GM21447 (cell line): ENCODE data around the gene SEC24C.
"Not testable (repeated sequence)": the region's sequence is repeated elsewhere in the genome, so short reads cannot be mapped to it uniquely, and the experiment has no call there.

Experiments
- ATAC-seq: cut with Tn5 transposase; IDR thresholded peaks from one replicate; pipeline ENCODE4 v1.9.1; 2021; ENCODE audit not compliant: unreplicated experiment

Gene SEC24C

DNA sequence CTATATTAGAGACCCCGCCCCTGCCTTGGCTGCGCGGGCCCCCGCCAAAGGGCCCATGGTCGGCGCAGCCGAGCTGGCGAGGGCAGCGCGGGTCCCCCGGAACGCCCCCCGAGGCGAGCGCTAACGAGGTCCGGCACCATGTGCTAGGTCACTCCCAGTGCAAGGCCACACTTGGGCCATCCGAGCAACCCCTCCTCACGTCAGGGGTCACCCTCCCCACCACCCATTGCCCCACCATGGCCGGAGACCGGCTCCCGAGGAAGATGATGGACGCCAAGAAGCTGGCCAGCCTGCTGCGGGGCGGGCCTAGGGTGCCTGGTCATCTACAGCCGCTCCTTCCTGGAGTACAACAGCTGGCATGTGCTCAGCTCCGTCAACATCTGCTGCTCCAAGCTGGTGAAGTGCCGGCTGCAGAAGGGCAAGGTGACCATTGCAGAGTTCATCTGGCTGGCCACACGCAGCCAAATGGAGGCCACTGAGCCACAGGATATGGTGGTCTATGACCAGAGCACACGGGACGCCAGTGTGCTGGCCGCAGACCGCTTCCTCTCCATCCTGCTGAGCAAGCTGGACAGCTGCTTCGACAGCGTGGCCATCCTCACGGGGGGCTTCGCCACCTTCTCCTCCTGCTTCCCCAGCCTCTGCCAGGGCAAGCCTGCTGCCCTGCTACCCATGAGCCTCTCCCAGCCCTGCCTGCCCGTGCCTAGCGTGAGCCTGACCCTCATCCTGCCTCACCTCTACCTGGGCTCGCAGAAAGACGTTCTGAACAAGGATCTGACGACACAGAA, 12.4 kb upstream of the SEC24C start:
- no peak for ATAC-seq

DNA sequence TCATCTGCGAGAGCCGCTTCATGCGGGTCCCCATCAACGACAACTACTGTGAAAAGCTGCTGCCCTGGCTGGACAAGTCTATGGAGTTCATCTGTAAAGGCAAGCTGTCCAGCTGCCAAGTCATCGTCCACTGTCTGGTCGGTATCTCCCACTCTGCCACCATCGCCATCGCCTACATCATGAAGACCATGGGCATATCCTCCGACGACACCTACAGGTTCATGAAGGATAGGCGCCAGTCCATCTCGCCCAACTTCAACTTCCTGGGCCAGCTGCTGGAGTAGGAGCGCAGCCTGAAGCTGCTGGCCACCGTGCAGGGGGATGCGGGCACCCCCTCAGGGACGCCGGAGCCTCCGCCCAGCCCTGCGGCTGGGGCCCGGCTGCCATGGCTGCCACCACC, 11.7 kb upstream of the SEC24C start:
- no peak for ATAC-seq

DNA sequence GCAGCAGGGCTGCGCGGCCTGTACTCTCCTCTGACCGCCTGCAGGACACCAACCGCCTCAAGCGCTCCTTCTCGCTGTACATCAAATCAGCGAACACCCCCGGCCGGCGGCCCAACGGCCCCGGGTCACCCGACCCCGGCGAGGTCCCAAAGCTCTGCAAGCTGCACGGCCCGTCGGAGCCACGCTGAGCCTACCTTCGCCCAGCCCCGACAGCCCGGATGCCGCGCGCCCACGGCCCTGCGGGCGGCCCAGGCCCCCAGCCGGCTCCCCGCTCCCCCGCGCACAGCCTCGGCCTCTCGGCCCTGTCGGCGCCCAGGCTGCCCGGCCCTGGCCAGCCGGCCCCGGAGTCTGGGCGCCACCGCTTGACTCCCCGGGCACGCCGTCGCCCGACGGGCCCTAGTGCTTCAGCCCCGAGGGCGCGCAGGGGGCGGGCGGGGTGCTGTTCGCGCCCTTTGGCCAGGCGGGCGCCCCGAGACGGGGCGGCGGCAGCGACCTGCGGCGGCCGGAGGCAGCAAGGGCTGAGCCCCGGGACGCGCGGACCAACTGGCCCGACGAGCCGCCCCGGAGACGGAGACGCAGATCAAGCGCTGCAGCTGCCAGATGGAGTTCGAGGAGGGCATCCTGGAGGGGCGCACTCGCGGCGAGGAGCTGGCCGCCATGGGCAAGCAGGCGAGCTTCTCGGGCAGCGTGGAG, 11.1 kb upstream of the SEC24C start:
- ATAC-seq = no peak

DNA sequence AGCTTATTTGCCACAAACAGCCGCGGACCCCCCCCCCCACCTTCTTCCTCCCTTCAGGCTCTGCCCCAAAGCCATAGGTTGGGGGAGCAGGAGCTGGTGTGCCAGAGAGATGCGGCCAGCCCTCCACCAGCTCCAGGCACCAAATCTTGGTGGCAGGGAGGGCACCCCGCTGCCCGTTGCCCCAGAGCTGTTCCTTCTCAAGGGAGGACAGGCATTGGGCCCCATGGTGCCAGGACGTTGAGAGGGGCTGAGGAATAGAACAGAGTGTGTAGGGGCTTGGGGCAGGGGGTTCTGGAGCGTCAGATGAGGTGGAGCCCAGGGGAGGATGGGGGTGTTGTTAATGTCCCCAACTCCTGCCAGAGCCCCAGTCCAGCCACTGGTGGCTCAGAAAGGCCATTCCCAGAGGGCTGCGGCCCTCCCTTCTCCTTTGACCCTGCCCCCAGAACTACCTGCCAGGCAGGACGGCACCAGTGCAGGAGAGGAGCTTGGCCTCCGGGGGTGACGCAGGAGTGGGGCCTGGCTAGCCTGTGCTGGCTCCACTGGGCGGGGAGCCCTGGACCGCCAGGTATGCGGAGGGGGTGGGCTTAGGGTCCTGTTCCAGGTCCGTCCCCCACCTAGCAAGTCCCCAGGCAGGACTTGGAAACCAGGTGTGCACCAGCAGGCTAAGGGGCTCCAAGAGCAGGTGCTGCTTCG, 10.0 kb upstream of the SEC24C start:
- no peak for ATAC-seq

GRCh38 chr10:73734796-73735305, 9.3 kb upstream of the SEC24C start:
- no peak for ATAC-seq

DNA sequence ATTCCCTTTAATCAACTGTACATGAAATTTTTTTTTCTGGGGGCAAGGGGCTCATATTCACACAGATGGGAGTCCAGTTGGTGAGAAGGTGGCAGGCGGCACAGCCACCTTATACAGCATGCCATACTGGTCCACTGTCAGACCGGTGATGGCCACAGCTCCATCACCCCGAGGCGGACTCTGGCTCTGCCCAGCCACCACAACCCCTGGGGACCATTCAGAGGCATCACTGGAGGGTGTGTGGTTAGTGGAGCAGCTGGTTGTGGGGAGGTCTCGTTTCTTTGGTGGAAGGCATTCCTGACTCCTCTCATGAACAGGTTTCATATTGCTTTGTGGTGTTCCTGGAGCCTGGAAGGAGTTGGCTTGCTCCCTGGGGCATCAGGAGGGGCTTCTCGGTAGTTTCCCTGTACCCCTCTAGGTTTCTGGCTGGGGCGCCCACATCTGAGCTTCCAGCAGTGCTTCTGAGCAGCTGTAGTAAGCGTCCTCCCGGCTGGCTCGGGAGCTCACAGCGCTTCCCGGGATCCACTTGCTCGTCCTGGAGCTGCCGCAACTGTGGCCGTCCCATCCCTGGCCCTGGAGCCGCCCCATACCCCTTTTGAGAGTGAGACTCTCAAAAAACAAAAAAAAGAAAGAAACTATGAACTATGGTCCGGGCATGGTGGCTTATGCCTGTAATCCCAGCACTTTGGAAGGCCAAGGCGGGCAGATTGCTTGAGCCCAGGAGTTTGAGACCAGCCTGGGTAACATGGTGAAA, 3.5 kb upstream of the SEC24C start:
- ATAC-seq = not testable (repeated sequence)

GRCh38 chr10:73742454-73742734, 1.8 kb upstream of the SEC24C start:
- no peak for ATAC-seq

- no peak for ATAC-seq
These were observed 756 bp upstream of the SEC24C start for GRCh38 chr10:73743327-73743904.

GRCh38 chr10:73744664-73744975, 448 bp downstream of the SEC24C start:
- ATAC-seq = peak; percentile 26

GRCh38 chr10:73746721-73747120, 2.5 kb downstream of the SEC24C start:
- ATAC-seq = no peak

DNA sequence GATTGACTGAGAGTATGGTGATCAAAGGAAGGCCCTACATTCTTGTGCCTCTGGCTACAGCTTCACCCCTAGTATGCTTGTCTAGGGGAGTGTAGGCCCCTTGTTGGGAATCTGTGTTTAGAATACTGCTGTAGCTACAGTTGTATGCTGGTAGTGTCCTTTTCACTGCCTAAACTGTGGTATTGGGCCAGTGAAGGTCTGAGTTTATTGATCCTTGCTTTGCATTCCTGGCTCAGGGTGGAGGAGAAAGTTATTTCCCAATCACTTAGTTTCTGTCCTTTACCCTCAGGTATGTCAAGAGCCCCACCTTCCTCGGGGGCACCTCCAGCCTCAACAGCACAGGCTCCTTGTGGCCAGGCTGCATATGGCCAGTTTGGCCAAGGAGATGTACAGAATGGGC, 6.6 kb downstream of the SEC24C start:
- ATAC-seq = no peak

DNA sequence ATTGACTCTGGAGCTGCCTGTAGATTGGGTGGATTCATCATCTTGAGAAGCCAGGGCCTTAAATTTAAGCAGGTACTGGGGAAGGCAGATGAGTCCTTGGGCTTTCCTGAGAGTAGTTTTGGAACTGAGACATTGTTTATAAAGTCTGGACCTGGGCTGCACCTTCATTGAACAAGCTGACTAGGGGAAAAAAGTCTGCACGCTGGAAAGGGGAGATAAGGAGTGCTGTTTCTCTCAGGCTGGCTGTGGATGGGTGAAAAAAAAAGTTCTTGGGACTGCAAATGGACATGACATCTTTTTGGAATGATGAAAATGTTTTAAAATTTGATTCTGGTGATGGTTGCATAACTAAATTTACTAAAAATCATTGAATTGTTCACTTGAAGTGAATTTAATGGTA, 12.0 kb downstream of the SEC24C start:
- no peak for ATAC-seq

DNA sequence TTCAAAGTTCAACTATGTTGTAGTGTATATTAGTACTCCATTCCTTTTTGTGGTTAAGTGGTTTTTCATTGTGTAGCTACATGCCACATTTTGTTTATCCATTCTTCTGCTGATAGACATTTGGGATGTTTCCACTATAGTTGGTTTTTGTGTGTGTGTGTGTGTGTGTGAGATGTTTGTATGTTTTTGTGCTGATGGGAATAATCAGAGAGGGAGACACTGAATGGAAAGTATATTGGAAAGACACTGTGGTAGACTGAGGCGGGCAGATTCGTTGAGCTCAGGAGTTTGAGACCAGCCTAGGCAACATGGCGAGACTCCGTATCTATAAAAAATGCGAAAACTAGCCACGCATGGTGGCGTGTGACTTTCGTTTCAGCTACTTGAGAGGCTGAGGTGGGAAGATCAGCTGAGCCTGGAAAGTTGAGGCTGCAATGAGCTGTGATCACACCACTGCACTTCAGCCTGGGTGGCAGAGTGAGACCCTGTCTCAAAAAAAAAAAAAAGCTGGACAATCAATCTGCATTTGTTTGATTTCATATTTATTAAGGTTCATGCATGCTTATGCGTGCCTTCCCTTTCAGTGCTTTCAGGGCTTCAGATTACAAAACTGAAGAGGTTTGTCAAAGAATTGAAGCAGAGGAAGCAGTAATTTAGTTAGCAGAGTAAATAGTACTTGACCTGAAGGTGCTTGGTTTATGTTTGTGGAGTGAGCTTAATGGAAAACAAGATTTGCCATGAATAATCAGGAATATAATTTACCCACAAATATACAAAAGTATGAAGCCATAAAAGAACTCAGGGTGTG, 14.7 kb downstream of the SEC24C start:
- ATAC-seq = no peak

DNA sequence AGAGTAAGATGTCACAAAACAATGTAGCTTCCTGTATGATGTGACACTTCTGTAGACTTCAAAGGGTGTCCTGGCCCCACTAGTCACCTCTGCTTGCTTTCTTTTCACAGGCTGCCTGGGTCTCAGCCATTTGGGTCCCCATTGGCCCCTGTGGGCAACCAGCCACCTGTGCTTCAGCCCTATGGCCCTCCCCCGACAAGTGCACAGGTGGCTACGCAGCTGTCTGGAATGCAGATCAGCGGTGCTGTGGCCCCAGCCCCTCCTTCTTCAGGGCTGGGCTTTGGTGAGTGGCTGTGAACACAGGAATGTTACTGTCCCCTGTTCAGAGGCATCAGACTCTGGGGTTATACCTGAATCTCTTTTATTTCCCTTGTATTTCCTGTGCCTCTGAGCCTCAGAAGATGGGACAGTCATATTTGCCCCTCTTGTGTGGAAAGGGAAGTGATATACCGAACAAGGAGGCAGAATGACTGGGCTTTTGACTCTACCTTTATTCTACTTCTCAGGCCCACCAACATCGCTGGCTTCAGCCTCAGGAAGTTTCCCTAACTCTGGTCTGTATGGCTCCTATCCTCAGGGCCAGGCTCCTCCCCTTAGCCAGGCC, 15.4 kb downstream of the SEC24C start:
- no peak for ATAC-seq

DNA sequence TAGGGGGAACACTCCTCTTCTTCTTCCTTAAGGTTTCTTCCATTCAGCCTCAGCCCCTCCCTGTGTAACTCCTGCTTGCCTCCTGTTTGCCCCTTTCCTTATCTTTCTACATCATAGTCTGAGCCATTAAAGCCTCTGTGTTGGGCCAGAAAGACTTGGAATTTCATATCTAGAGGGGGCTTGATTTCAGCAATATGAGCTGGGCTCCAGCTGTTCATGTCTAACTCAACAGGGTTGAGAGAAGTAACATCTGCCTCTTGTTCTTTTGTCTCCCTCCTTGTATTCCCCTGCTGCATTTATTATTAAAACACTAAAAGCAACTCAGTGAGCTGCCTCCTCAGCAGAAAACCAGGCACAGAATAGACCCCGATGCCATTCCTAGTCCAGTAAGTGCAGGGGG, 17.6 kb downstream of the SEC24C start:
- no peak for ATAC-seq

DNA sequence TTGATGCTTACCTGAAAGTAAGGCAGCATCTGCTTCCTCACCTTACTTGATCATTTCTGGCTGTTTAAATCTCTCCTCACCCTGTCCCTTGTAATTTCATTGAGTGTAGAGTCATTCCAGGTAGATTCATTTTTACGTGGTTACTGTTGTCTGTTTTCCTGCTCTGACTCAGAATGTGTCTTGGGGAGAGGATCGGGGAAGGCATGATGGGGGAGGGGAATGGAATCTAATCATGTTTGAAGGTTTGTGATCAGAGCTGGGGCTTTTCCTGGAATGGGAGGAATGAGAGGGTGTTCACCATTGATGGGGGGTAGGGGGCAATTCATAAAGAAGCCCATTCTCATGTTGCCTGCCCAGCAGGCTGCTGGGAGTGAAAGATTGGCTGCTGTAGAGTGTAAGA, 18.7 kb downstream of the SEC24C start:
- ATAC-seq = no peak

- ATAC-seq = no peak
These were observed 19.2 kb downstream of the SEC24C start for GRCh38 chr10:73763343-73763742.

GRCh38 chr10:73765066-73765465, 20.9 kb downstream of the SEC24C start:
- no peak for ATAC-seq

- ATAC-seq = no peak
These were observed 24.7 kb downstream of the SEC24C start for GRCh38 chr10:73768881-73769280.

GRCh38 chr10:73769396-73769795, 25.2 kb downstream of the SEC24C start:
- ATAC-seq = no peak
